Measurements from ENCODE around the gene CHD6.

Gene CHD6

DNA sequence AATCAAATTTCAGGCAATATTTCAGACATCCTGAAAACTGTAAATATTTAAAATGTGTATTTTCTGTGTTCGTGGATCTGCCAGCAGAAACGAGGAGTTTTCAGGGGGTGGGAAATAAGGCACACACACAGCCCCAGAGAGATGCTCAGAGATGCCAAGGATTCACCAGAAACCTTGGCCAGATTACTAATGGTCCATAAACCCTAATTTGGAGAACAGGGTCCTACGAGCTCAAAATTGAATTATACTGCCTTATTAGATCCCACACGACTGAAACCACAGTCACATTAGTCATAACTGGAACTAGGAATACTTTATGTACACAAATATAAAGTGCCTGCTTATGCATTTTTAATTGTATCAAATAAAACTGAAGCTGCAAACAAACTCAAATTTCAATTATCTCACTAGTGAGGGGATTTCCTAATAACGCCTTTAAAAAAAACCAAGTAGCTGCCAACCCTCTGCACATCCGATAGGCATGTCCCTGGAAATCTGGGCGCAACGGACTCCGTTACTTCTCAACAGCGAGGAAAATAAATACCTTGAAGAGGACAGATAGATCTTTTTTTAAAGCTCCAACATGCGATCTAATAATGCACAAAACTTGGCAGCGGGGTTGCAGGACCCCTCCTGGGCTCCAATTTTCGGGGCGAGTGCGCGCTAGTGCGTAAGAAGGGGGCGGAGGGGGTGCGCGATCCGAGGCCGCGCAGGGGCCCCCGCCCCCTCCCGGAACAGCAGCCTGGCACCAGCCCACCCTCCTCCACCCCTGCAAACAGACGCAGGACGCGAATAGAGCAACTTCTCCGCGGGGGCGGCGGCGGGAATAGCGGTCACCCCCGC lies 897 bp downstream of the CHD6 start:
- H3K9me3 ChIP-seq (ENCODE audit: low read length) = no peaks in the 10 kb centered on the region
- H3K27me3 ChIP-seq (ENCODE audit: insufficient read depth, low read length) = peaks cover 5% of the 10 kb centered on the region
- H3K4me3 ChIP-seq (ENCODE audit: low read length) = peak overlapping the region; percentile 84
- H3K4me1 ChIP-seq (ENCODE audit: insufficient read depth, low read length) = peaks cover 15% of the 10 kb centered on the region
- no peaks in the 10 kb centered on the region for H3K36me3 ChIP-seq (ENCODE audit: insufficient read depth, low read length)
- H2AFZ ChIP-seq (ENCODE audit: low read depth, low read length) = no peak overlapping the region

DNA sequence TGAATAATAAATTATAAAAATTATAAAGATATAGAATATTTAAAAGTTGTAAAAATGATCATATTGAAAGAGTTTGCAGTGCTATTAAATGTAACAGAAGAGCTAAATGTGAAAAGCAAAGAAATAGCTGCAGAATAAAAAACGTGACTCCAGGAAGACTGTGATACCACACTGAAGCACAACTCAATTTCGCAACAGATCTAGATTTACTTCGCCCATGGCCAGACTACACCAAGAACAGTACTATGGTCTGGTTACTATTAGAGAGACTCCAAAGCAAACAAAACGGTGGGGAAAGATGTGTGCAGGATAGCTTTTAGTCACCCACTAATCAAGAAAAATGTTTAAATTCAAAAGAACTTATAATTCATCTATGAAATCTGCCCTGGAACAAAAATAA lies 1.9 kb downstream of the CHD6 start:
- no peak overlapping the region for H3K4me3 ChIP-seq (ENCODE audit: low read length)
- H3K9me3 ChIP-seq (ENCODE audit: low read length) = peaks cover 2% of the 10 kb centered on the region
- H3K27me3 ChIP-seq (ENCODE audit: insufficient read depth, low read length) = no peaks in the 10 kb centered on the region
- H3K36me3 ChIP-seq (ENCODE audit: insufficient read depth, low read length) = no peaks in the 10 kb centered on the region
- peaks cover 15% of the 10 kb centered on the region for H3K4me1 ChIP-seq (ENCODE audit: insufficient read depth, low read length)
- H2AFZ ChIP-seq (ENCODE audit: low read depth, low read length) = no peak overlapping the region

DNA sequence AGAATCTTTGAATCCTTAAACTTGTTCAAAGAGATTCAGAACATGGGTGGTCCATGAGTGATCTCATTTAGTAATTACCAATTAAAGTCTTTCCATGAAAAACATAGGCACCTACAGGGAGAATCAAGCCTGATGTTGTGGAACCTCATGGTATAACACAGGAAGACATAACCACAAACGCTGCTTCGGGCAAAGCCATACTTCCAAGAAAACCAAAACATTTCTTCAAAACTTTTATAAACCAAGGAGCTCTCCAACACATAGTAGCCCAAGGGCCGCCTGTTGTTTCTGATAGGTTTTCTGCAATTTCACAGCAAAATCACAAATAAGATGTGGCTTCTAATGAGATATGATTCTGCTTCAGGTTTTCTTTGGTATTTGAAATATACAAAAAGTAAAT lies 2.5 kb downstream of the CHD6 start:
- no peaks in the 10 kb centered on the region for H3K27me3 ChIP-seq (ENCODE audit: insufficient read depth, low read length)
- H2AFZ ChIP-seq (ENCODE audit: low read depth, low read length) = no peak overlapping the region
- no peaks in the 10 kb centered on the region for H3K36me3 ChIP-seq (ENCODE audit: insufficient read depth, low read length)
- peaks cover 2% of the 10 kb centered on the region for H3K9me3 ChIP-seq (ENCODE audit: low read length)
- H3K4me3 ChIP-seq (ENCODE audit: low read length) = no peak overlapping the region
- H3K4me1 ChIP-seq (ENCODE audit: insufficient read depth, low read length) = peaks cover 15% of the 10 kb centered on the region

DNA sequence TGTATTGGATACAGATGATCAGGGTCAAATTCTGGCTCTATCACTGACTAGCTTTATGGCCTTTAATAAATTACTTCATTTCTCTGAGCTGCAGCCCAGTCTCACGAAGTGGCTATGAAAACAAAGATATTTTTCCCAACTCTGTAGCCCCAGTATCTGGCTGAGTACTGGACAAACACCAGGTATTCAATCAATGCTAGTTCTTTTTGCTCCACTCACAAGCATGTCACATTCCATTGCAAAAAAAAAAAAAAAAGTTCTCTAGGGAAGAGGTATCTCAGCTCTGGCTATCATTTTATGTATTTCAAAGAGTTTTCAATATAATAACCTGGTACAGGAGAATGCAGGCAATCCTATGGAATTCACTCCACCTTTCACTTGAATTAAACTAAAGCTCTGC lies 3.1 kb downstream of the CHD6 start:
- no peak overlapping the region for H2AFZ ChIP-seq (ENCODE audit: low read depth, low read length)
- H3K4me1 ChIP-seq (ENCODE audit: insufficient read depth, low read length) = peaks cover 15% of the 10 kb centered on the region
- H3K9me3 ChIP-seq (ENCODE audit: low read length) = peaks cover 2% of the 10 kb centered on the region
- H3K4me3 ChIP-seq (ENCODE audit: low read length) = no peak overlapping the region
- no peaks in the 10 kb centered on the region for H3K27me3 ChIP-seq (ENCODE audit: insufficient read depth, low read length)
- no peaks in the 10 kb centered on the region for H3K36me3 ChIP-seq (ENCODE audit: insufficient read depth, low read length)

DNA sequence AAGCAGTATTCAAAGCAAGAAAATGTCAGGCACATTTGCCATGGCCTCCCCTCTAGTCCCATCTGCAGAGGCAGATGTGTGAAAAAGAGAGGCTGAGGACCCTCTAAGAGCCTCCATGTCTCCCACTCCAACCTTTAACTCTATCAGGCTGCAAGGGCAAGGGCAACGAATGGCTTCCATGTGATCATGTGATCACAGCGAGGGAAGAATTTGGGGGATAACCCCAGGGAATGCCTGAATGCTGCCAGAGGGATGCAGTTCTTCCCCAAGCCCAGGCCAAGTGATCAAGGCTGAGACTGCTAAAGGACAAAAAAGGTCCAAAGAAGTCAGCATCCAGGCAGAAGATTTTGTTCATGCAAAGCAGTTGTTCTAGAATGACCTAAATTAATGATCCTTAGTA lies 4.9 kb downstream of the CHD6 start:
- H2AFZ ChIP-seq (ENCODE audit: low read depth, low read length) = no peak overlapping the region
- no peaks in the 10 kb centered on the region for H3K36me3 ChIP-seq (ENCODE audit: insufficient read depth, low read length)
- H3K27me3 ChIP-seq (ENCODE audit: insufficient read depth, low read length) = no peaks in the 10 kb centered on the region
- no peak overlapping the region for H3K4me3 ChIP-seq (ENCODE audit: low read length)
- H3K4me1 ChIP-seq (ENCODE audit: insufficient read depth, low read length) = peaks cover 12% of the 10 kb centered on the region
- peaks cover 2% of the 10 kb centered on the region for H3K9me3 ChIP-seq (ENCODE audit: low read length)

DNA sequence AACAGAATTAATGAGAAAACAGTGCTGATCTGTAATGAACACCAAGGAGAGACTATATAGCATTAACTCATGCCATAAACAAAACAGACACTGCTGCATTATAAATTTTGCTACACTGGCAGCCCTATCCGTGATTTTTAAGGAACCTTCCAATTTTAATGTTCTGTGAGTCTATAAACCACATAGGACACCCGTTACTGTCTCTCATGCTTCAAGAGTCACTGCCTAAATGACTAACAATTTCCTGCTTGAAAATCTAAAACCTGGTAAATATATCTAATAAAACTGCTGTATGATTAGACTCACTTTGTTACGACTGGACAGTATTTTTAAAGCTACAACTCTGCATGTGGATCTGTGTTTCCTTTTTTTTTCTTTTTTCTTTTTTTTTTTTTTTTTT lies 8.7 kb downstream of the CHD6 start:
- no peak overlapping the region for H3K4me3 ChIP-seq (ENCODE audit: low read length)
- H3K36me3 ChIP-seq (ENCODE audit: insufficient read depth, low read length) = no peaks in the 10 kb centered on the region
- no peak overlapping the region for H2AFZ ChIP-seq (ENCODE audit: low read depth, low read length)
- peaks cover 3% of the 10 kb centered on the region for H3K9me3 ChIP-seq (ENCODE audit: low read length)
- no peaks in the 10 kb centered on the region for H3K27me3 ChIP-seq (ENCODE audit: insufficient read depth, low read length)
- H3K4me1 ChIP-seq (ENCODE audit: insufficient read depth, low read length) = no peaks in the 10 kb centered on the region

DNA sequence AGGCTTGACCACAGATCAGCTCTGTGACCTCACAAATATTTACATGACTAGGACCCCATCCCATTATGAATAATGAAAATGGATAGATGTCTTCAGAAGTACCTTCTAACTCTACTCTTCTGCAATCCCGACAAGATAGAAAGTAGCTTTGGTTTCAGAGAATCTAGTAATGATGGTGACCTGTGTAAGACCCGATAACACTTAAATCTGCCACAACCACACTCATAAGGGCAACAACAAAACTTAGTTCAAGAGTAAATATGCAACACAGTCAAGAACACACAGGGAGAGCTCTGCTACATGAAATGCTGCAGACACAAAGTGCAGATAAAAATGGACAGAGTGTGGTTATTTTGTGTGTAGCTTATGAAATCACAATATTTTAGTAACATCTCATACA lies 9.6 kb downstream of the CHD6 start:
- H2AFZ ChIP-seq (ENCODE audit: low read depth, low read length) = no peak overlapping the region
- peaks cover 3% of the 10 kb centered on the region for H3K9me3 ChIP-seq (ENCODE audit: low read length)
- H3K4me3 ChIP-seq (ENCODE audit: low read length) = no peak overlapping the region
- H3K4me1 ChIP-seq (ENCODE audit: insufficient read depth, low read length) = no peaks in the 10 kb centered on the region
- H3K36me3 ChIP-seq (ENCODE audit: insufficient read depth, low read length) = no peaks in the 10 kb centered on the region
- H3K27me3 ChIP-seq (ENCODE audit: insufficient read depth, low read length) = no peaks in the 10 kb centered on the region

DNA sequence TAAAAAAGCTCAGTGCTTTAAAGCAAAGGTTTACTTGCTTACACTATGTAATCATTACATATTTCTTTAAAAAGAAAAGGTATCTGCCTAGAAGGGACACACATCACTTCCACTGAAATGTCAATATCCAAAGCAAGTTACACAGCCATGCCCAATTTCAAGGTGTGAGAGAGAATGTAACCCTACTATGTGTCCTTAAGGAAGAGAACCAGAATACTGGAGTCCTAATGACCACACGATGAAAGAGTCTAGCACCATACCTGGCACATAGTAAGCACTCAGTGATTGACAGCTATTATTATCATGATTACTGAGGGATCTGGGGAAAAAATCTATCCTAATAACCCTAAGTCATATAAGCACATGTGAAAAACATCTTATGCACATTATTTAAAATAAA lies 10.4 kb downstream of the CHD6 start:
- H3K27me3 ChIP-seq (ENCODE audit: insufficient read depth, low read length) = no peaks in the 10 kb centered on the region
- peaks cover 3% of the 10 kb centered on the region for H3K9me3 ChIP-seq (ENCODE audit: low read length)
- no peak overlapping the region for H3K4me3 ChIP-seq (ENCODE audit: low read length)
- H3K4me1 ChIP-seq (ENCODE audit: insufficient read depth, low read length) = no peaks in the 10 kb centered on the region
- H2AFZ ChIP-seq (ENCODE audit: low read depth, low read length) = no peak overlapping the region
- no peaks in the 10 kb centered on the region for H3K36me3 ChIP-seq (ENCODE audit: insufficient read depth, low read length)

DNA sequence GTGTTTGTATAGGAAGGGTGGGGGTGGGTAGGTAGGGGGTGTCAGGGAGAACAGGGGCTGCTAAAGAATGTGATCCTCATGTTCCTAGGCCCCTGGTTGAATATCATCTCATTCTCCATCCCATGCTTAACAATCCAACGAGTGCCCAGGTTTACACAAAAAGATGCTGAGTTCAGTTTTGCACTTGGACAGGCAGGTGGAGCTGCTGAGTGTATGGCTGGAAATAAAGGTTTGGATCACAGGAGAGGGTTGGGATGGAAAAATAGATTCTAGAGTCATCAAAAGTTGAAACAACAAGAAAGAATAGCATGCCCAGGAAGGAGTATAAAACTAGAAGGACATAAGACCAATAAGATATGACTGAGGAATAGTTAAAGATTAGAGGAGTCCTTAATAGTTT lies 14.2 kb downstream of the CHD6 start:
- Histone ChIP-seq H3K27me3 (ENCODE audit: insufficient read depth, low read length) (no peaks in the 10 kb centered on the region), H3K9me3 (ENCODE audit: low read length) (peaks cover 11% of the 10 kb centered on the region), H3K4me3 (ENCODE audit: low read length) (no peak overlapping the region), H3K36me3 (ENCODE audit: insufficient read depth, low read length) (no peaks in the 10 kb centered on the region), H3K4me1 (ENCODE audit: insufficient read depth, low read length) (no peaks in the 10 kb centered on the region), H2AFZ (ENCODE audit: low read depth, low read length) (no peak overlapping the region)

DNA sequence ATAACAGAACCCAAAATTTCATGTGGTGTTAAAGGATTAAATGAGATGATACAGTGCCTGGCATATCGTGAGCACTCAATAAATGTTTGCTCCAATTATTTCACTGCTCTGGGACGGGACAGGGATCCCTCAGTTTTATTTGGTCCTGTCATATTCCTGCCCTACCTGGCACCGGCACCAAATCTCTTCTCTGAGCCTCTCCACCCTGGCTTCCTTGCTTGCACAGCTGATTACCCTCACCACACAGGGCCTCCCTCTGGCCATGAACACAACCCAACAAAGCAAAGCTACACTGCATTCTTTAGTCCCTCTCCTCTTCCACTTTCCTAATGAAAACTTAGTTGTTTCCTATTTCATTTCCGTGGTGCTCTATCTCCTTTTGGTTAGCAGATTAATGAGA lies 16.4 kb downstream of the CHD6 start:
- Histone ChIP-seq H2AFZ (ENCODE audit: low read depth, low read length) (no peak overlapping the region), H3K4me1 (ENCODE audit: insufficient read depth, low read length) (no peaks in the 10 kb centered on the region), H3K27me3 (ENCODE audit: insufficient read depth, low read length) (no peaks in the 10 kb centered on the region), H3K4me3 (ENCODE audit: low read length) (no peak overlapping the region), H3K36me3 (ENCODE audit: insufficient read depth, low read length) (no peaks in the 10 kb centered on the region), H3K9me3 (ENCODE audit: low read length) (peaks cover 13% of the 10 kb centered on the region)

DNA sequence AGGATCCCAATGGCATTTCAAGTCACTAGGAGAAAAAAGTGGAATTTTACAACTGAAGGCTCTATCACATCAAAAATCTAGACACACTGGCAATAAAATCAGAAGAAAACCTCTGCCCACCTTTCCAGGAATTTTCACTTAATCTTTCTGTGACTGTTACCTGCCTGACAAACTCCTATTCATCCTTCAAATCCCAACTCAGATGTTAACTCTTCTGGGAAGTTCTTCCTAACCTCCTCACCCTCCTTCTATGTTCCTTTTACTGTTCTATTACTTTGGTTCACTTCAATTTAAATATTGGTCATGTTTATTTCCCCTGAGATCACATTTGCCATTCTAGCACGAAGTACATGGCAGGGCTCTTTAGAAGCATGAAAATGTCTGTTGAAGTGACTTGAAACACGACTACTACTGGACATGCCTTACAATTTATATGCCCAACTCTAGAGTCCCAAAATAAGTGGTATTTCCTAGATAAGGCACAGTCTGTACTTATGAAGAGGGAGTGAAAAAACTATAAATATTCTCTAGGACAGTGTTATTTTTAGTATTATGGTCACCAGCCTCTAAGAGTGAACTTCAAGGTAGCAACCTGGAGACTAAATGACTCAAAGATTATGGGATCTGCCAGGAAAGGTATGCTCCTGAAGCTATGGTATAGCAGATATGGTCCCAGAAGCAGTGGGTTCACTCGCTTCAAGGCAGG lies 17.1 kb downstream of the CHD6 start:
- H2AFZ ChIP-seq (ENCODE audit: low read depth, low read length) = no peak overlapping the region
- no peaks in the 10 kb centered on the region for H3K4me1 ChIP-seq (ENCODE audit: insufficient read depth, low read length)
- H3K9me3 ChIP-seq (ENCODE audit: low read length) = peaks cover 13% of the 10 kb centered on the region
- H3K27me3 ChIP-seq (ENCODE audit: insufficient read depth, low read length) = no peaks in the 10 kb centered on the region
- no peaks in the 10 kb centered on the region for H3K36me3 ChIP-seq (ENCODE audit: insufficient read depth, low read length)
- no peak overlapping the region for H3K4me3 ChIP-seq (ENCODE audit: low read length)

DNA sequence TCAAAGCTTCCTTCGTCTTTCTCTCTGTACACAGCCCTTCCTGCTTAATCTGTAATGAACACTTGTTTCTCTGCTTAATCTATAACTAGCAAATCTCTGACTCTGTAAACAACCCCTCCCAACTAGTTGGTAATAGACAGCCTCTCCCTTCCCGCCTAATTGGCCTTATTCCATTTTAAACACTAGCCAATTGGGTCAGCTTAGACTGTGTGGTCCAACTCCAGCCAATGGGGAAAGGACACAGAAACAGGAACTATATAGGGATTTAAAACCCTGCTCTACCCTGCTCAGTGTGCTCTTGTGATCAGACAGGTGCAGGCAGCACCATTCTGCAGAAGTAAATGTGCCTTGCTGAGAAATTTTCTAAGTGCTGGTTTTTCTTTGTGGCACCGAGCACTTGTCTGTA lies 18.5 kb downstream of the CHD6 start:
- no peaks in the 10 kb centered on the region for H3K4me1 ChIP-seq (ENCODE audit: insufficient read depth, low read length)
- H2AFZ ChIP-seq (ENCODE audit: low read depth, low read length) = no peak overlapping the region
- no peak overlapping the region for H3K4me3 ChIP-seq (ENCODE audit: low read length)
- H3K9me3 ChIP-seq (ENCODE audit: low read length) = peaks cover 23% of the 10 kb centered on the region
- H3K36me3 ChIP-seq (ENCODE audit: insufficient read depth, low read length) = peaks cover 6% of the 10 kb centered on the region
- no peaks in the 10 kb centered on the region for H3K27me3 ChIP-seq (ENCODE audit: insufficient read depth, low read length)

DNA sequence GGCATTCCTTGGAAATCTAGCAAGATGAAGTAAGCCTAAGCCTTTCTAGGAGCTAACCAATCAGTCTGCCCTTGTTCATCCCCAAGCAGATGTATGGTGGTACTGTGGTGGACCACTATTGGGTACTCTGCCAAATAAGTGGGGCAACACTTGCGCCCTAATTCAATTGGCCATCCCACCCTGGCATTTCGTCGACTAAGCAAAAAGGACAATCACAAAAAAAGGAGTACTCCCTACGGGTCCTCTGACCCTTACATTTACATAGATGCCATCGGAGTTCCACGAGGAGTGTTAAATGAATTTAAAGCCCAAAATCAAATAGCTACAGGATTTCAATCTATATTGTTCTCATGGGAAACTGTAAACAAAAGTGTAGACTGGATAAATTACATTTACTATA lies 19.5 kb downstream of the CHD6 start:
- Histone ChIP-seq H3K9me3 (ENCODE audit: low read length) (peaks cover 24% of the 10 kb centered on the region), H3K4me1 (ENCODE audit: insufficient read depth, low read length) (no peaks in the 10 kb centered on the region), H3K4me3 (ENCODE audit: low read length) (no peak overlapping the region), H3K27me3 (ENCODE audit: insufficient read depth, low read length) (no peaks in the 10 kb centered on the region), H3K36me3 (ENCODE audit: insufficient read depth, low read length) (peaks cover 6% of the 10 kb centered on the region), H2AFZ (ENCODE audit: low read depth, low read length) (no peak overlapping the region)

Measured in neuron (in vitro differentiated cells).